ENCODE data around the gene CAV3.

Gene CAV3

DNA sequence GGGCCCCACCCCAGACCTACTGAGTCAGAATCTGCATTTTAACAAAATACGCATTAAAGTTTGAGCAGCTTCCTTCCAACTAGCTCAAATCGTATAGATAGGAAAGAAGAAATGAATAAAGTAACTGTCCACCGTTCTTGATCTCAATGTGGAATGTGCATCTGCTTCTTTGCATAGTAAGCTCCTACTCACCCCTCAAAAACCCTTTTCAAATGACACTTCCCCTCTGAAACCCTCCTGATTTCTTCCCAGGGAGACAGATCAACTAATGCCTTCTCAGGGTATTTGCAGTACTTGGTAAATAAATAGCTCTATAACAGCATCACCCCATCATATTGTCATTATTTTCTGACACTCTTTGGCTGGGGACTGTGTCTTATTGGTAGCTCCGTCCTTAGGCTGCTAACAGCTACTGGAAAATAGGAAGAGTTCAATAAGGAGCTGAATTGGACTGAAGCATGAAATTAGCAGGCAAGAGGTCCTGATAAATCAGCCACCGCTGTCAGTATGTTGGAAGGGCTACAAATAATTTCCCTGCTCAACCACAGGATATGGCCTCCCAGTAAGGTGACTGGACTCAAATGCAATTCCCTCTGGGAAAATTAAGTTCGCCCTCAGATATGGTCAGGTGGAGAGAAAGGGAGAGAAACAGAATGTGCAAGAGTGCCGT is 25.6 kb downstream of the CAV3 start:
- H4K8ac ChIP-seq (ENCODE audit: low read depth, low read length) = no peak overlapping the region
- H2BK5ac ChIP-seq (ENCODE audit: low read depth, low read length, poor library complexity) = no peak overlapping the region
- H3K79me2 ChIP-seq (ENCODE audit: control insufficient read depth, insufficient read depth, low read length, poor library complexity) = no peaks in the 10 kb centered on the region
- H3K4me2 ChIP-seq (ENCODE audit: low read length) = no peak overlapping the region
- no peak overlapping the region for H3K18ac ChIP-seq (ENCODE audit: low read length)
- DNase-seq = no peak
- no peaks in the 10 kb centered on the region for H3K27me3 ChIP-seq (ENCODE audit: insufficient read depth, low read length)
- no CpG with 5 or more reads among the region's 7 CpGs for WGBS (ENCODE audit: extremely low coverage, insufficient coverage, insufficient read length)
- H3K9me3 ChIP-seq (ENCODE audit: insufficient read depth, low read depth, low read length) = peaks cover 3% of the 10 kb centered on the region
- H2BK120ac ChIP-seq (ENCODE audit: insufficient read depth, low read length, poor library complexity) = no peak overlapping the region
- no peak overlapping the region for H3K23ac ChIP-seq (ENCODE audit: low read length)
- H3K4ac ChIP-seq (ENCODE audit: low read depth, low read length) = no peak overlapping the region
- H2AK5ac ChIP-seq (ENCODE audit: low read length) = no peak overlapping the region
- no peak overlapping the region for H3K27ac ChIP-seq (ENCODE audit: low read depth, low read length)
- no peaks in the 10 kb centered on the region for H3K79me1 ChIP-seq (ENCODE audit: low read length)
- no peak overlapping the region for H3K14ac ChIP-seq (ENCODE audit: low read length)
- H3K4me3 ChIP-seq (ENCODE audit: low read depth, low read length) = no peak overlapping the region
- H4K91ac ChIP-seq (ENCODE audit: low read depth, low read length) = no peak overlapping the region
- H4K12ac ChIP-seq (ENCODE audit: low read depth, low read length) = no peak overlapping the region
- peaks cover 0 to 2% of the 10 kb centered on the region in 2 experiments for H3K36me3 ChIP-seq (ENCODE audit: control insufficient read depth in 1 of 2, insufficient read depth in 2 of 2, low read length in 2 of 2)
- H2BK12ac ChIP-seq (ENCODE audit: low read length) = no peak overlapping the region
- H3K4me1 ChIP-seq (ENCODE audit: control insufficient read depth in 1 of 2, insufficient read depth in 2 of 2, low read length in 2 of 2) = no peaks in the 10 kb centered on the region
- H2AFZ ChIP-seq (ENCODE audit: insufficient read depth, low read length, poor library complexity) = no peak overlapping the region
- H3K9ac ChIP-seq (ENCODE audit: low read length) = no peak overlapping the region

DNA sequence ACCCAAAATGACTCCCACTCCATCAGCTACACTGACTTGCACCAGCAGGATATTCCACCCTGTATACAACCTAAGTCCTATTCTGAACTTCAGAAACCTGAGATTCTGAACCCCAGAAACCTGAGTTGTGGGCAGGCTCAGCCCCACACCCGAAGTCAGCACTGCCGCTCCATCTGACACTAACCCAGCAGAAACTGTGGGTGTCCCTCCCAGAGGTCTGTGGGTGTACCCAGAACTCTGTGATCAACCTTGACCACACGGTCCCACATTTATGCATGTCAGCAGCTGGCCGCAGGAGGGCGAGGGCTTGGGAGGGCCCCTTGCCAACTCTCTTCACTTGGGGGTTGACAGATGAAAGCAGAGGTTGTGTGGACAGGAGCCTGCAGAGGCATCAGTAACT is 26.5 kb downstream of the CAV3 start:
- WGBS (ENCODE audit: extremely low coverage, insufficient coverage, insufficient read length) = no CpG with 5 or more reads among the region's 5 CpGs

DNA sequence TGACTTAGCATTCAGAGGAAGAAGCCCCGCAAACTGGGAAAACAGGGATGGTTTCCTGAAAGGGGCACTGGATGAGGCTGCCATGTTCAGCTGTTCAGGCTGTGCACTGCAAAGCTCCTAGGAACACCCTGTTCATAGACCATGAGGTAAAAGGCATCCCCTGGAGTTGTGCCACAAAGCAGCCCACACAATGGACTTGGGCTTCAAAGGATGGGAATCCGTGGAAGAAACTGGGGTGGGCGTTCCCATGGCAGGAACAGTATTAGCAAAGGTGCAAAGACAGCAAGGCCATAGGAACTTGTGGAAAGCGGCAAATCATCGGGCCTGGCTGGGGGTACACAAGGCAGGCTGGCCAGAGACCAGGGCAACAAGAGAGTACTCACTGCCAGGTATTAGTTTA is 26.9 kb downstream of the CAV3 start:
- Histone ChIP-seq H3K23ac (ENCODE audit: low read length) (no peak overlapping the region), H4K8ac (ENCODE audit: low read depth, low read length) (no peak overlapping the region), H2BK12ac (ENCODE audit: low read length) (no peak overlapping the region), H3K4me1 (ENCODE audit: control insufficient read depth in 1 of 2, insufficient read depth in 2 of 2, low read length in 2 of 2) (no peaks in the 10 kb centered on the region), H3K14ac (ENCODE audit: low read length) (no peak overlapping the region), H3K36me3 (ENCODE audit: control insufficient read depth in 1 of 2, insufficient read depth in 2 of 2, low read length in 2 of 2) (peaks cover 0 to 2% of the 10 kb centered on the region in 2 experiments), H3K18ac (ENCODE audit: low read length) (no peak overlapping the region), H3K79me1 (ENCODE audit: low read length) (no peaks in the 10 kb centered on the region), H2AFZ (ENCODE audit: insufficient read depth, low read length, poor library complexity) (no peak overlapping the region), H3K27ac (ENCODE audit: low read depth, low read length) (no peak overlapping the region), H3K4me2 (ENCODE audit: low read length) (no peak overlapping the region), H4K12ac (ENCODE audit: low read depth, low read length) (no peak overlapping the region), H3K79me2 (ENCODE audit: control insufficient read depth, insufficient read depth, low read length, poor library complexity) (no peaks in the 10 kb centered on the region), H2BK120ac (ENCODE audit: insufficient read depth, low read length, poor library complexity) (no peak overlapping the region), H2AK5ac (ENCODE audit: low read length) (no peak overlapping the region), H3K4me3 (ENCODE audit: low read depth, low read length) (no peak overlapping the region), H2BK5ac (ENCODE audit: low read depth, low read length, poor library complexity) (no peak overlapping the region), H3K4ac (ENCODE audit: low read depth, low read length) (no peak overlapping the region), H3K9ac (ENCODE audit: low read length) (peak overlapping the region; percentile 21), H3K9me3 (ENCODE audit: insufficient read depth, low read depth, low read length) (peaks cover 3% of the 10 kb centered on the region), H3K27me3 (ENCODE audit: insufficient read depth, low read length) (no peaks in the 10 kb centered on the region), H4K91ac (ENCODE audit: low read depth, low read length) (no peak overlapping the region)
- no peak for DNase-seq
- WGBS (ENCODE audit: extremely low coverage, insufficient coverage, insufficient read length) = no CpG with 5 or more reads among the region's 5 CpGs

More for the DNA sequence above, 26.5 kb downstream of the CAV3 start:
- no peak for DNase-seq
- Histone ChIP-seq H3K36me3 (ENCODE audit: control insufficient read depth in 1 of 2, insufficient read depth in 2 of 2, low read length in 2 of 2) (peaks cover 0 to 2% of the 10 kb centered on the region in 2 experiments), H3K4ac (ENCODE audit: low read depth, low read length) (no peak overlapping the region), H3K4me3 (ENCODE audit: low read depth, low read length) (no peak overlapping the region), H4K91ac (ENCODE audit: low read depth, low read length) (no peak overlapping the region), H3K9ac (ENCODE audit: low read length) (no peak overlapping the region), H4K8ac (ENCODE audit: low read depth, low read length) (no peak overlapping the region), H3K4me1 (ENCODE audit: control insufficient read depth in 1 of 2, insufficient read depth in 2 of 2, low read length in 2 of 2) (no peaks in the 10 kb centered on the region), H2BK120ac (ENCODE audit: insufficient read depth, low read length, poor library complexity) (no peak overlapping the region), H3K23ac (ENCODE audit: low read length) (no peak overlapping the region), H3K9me3 (ENCODE audit: insufficient read depth, low read depth, low read length) (peaks cover 3% of the 10 kb centered on the region), H4K12ac (ENCODE audit: low read depth, low read length) (no peak overlapping the region), H3K27me3 (ENCODE audit: insufficient read depth, low read length) (no peaks in the 10 kb centered on the region), H2BK5ac (ENCODE audit: low read depth, low read length, poor library complexity) (no peak overlapping the region), H2AK5ac (ENCODE audit: low read length) (no peak overlapping the region), H2BK12ac (ENCODE audit: low read length) (no peak overlapping the region), H2AFZ (ENCODE audit: insufficient read depth, low read length, poor library complexity) (no peak overlapping the region), H3K79me1 (ENCODE audit: low read length) (no peaks in the 10 kb centered on the region), H3K14ac (ENCODE audit: low read length) (no peak overlapping the region), H3K18ac (ENCODE audit: low read length) (no peak overlapping the region), H3K79me2 (ENCODE audit: control insufficient read depth, insufficient read depth, low read length, poor library complexity) (no peaks in the 10 kb centered on the region), H3K4me2 (ENCODE audit: low read length) (no peak overlapping the region), H3K27ac (ENCODE audit: low read depth, low read length) (no peak overlapping the region)

DNA sequence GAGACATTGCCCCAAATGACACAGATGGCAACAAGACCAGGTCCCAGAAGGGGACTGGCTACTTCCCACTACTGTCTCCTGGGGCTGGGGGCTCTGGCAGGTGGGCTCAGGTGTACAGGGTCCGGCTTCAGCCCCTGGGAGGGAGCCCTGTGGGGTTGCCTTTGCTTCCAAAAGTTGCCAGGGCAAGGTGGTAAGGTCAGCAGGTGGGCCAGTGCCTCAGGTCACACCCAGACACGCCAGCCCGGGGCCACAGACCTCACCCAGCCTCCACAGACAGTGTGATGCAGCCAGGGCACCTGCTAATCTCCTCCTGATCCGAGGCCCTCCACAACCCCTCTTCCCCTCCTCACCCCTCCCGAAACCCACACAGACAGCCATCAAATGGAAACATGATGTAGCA is 28.3 kb downstream of the CAV3 start:
- Histone ChIP-seq H4K8ac (ENCODE audit: low read depth, low read length) (no peak overlapping the region), H2BK12ac (ENCODE audit: low read length) (no peak overlapping the region), H3K36me3 (ENCODE audit: control insufficient read depth in 1 of 2, insufficient read depth in 2 of 2, low read length in 2 of 2) (peaks cover 0 to 2% of the 10 kb centered on the region in 2 experiments), H3K27me3 (ENCODE audit: insufficient read depth, low read length) (no peaks in the 10 kb centered on the region), H3K9ac (ENCODE audit: low read length) (no peak overlapping the region), H3K4me2 (ENCODE audit: low read length) (no peak overlapping the region), H3K79me1 (ENCODE audit: low read length) (no peaks in the 10 kb centered on the region), H2BK120ac (ENCODE audit: insufficient read depth, low read length, poor library complexity) (no peak overlapping the region), H3K27ac (ENCODE audit: low read depth, low read length) (no peak overlapping the region), H2AK5ac (ENCODE audit: low read length) (no peak overlapping the region), H3K4me3 (ENCODE audit: low read depth, low read length) (no peak overlapping the region), H2BK5ac (ENCODE audit: low read depth, low read length, poor library complexity) (no peak overlapping the region), H3K4me1 (ENCODE audit: control insufficient read depth in 1 of 2, insufficient read depth in 2 of 2, low read length in 2 of 2) (no peaks in the 10 kb centered on the region), H3K79me2 (ENCODE audit: control insufficient read depth, insufficient read depth, low read length, poor library complexity) (no peaks in the 10 kb centered on the region), H3K4ac (ENCODE audit: low read depth, low read length) (no peak overlapping the region), H4K91ac (ENCODE audit: low read depth, low read length) (no peak overlapping the region), H3K18ac (ENCODE audit: low read length) (no peak overlapping the region), H3K23ac (ENCODE audit: low read length) (no peak overlapping the region), H4K12ac (ENCODE audit: low read depth, low read length) (no peak overlapping the region), H2AFZ (ENCODE audit: insufficient read depth, low read length, poor library complexity) (no peak overlapping the region), H3K9me3 (ENCODE audit: insufficient read depth, low read depth, low read length) (peaks cover 3% of the 10 kb centered on the region), H3K14ac (ENCODE audit: low read length) (no peak overlapping the region)
- WGBS (ENCODE audit: extremely low coverage, insufficient coverage, insufficient read length) = no CpG with 5 or more reads among the region's 5 CpGs
- no peak for DNase-seq
